OCI-LY1 (cell line): ENCODE data around the gene RAB14.

Source experiments
- EZH2 ChIP-seq: fragments of 200-600 bp; sonication (generic), shearing (Covaris generic); IDR thresholded peaks from 2 replicates; pipeline ENCODE4 v1.8.0; 2017; ENCODE audit warnings: borderline replicate concordance, mixed run types, mild to moderate bottlenecking, antibody characterized with exemption, low read length, moderate library complexity, mixed read lengths
- TF ChIP-seq, protein P1 (sequence below): fragments of 200-600 bp; sonication (generic), shearing (Covaris generic); IDR thresholded peaks from 2 replicates; pipeline ENCODE4 v1.5.1; 2017; ENCODE audit warnings: mild to moderate bottlenecking, antibody characterized with exemption, low read length, moderate library complexity, mixed read lengths

DNA sequence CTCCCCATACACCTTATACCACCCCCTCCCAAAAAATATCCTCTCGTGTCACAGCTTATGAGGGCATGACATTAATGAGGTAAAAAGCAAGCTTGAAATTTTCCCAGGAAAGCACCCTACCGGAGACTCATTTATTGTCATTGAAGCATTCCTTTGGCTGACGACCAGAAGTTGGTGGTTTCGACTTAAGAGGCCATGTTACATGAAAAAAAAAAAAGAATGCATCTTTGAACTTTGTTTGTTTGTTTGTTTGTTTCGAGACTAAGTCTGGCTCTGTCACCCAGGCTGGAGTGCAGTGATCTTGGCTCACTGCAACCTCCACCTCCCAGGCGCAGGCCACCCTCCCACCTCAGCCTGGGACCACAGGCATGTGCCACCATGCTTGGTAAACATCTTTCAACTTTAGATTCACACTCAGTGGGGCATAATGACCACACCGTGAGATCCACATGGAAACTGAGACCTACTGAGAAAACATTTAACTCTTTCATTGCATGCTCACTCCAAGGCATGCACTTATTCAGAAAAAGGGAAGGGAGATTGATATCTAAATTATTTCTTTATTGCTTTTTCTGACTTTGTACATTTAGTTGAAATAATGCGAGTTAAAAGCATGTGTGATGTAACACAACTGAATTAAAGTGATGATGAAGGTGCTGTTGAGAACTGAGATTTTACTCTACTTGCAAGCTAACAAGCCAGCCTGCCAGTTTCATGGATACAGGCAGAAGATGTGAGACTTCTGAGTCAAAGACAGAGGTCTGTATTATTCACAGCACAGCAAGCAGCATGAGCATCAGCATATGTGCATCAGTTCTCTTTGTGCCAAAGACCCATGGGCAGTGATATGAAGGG lies 5.1 kb upstream of the RAB14 start:
- TF ChIP-seq, protein P1, sequence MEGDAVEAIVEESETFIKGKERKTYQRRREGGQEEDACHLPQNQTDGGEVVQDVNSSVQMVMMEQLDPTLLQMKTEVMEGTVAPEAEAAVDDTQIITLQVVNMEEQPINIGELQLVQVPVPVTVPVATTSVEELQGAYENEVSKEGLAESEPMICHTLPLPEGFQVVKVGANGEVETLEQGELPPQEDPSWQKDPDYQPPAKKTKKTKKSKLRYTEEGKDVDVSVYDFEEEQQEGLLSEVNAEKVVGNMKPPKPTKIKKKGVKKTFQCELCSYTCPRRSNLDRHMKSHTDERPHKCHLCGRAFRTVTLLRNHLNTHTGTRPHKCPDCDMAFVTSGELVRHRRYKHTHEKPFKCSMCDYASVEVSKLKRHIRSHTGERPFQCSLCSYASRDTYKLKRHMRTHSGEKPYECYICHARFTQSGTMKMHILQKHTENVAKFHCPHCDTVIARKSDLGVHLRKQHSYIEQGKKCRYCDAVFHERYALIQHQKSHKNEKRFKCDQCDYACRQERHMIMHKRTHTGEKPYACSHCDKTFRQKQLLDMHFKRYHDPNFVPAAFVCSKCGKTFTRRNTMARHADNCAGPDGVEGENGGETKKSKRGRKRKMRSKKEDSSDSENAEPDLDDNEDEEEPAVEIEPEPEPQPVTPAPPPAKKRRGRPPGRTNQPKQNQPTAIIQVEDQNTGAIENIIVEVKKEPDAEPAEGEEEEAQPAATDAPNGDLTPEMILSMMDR: no peak
- no peak for TF ChIP-seq EZH2
